HepG2 (cell line): ENCODE results near the gene SLC9A9. TPM values are rescaled to one million over a fixed set of nuclear protein-coding genes. Genes with fewer than 3 reads are reported as not detected.

Experiments
- ATAC-seq: fragments of 200-7000 bp; cut with Tn5 transposase; 3 replicates; pipeline ENCODE4 v1.9.1; 2020; ENCODE audit warnings: mild to moderate bottlenecking, moderate library complexity
- BruUV-seq: library from RNA; stranded (reverse); fragments of 400-500 nt; replicated peaks from 2 replicates; lab custom pipeline; 2021; lab: Mats Ljungman, UMichigan
- CTCF ChIA-PET: fragments of 300-600 bp; formaldehyde crosslinking; extraction: SDS; loops from one replicate; lab custom pipeline; 2021; ENCODE audit warnings: low total read pairs, inconsistent platforms, low intra/inter-chr PET ratio; lab: Yijun Ruan, JAX
- POLR2A ChIA-PET: fragments of 350-600 bp; sonication (Branson Sonifier 250); formaldehyde crosslinking; loops from one replicate; lab custom pipeline; 2020; ENCODE audit warnings: antibody characterized with exemption, inconsistent platforms; lab: Yijun Ruan, JAX
- DNase-seq: peaks from one replicate; pipeline ENCODE4 v3.0.0-alpha.2; 2015; ENCODE audit warnings: low spot score
- FAIRE-seq: peaks from 3 replicates; lab custom pipeline; 2011; peaks lifted over from hg19 to GRCh38; lab: Jason Lieb, UNC
- H2AFZ ChIP-seq: one replicate; pipeline ENCODE4 v1.6.1; 2011; ENCODE audit warnings: low read length, inconsistent platforms
- H3K27ac ChIP-seq: fragments of 300-600 bp; 3 replicates; pipeline ENCODE4 v1.8.0; 2011; ENCODE audit warnings: mixed run types, mild to moderate bottlenecking, mixed read lengths, low read length, inconsistent platforms; ENCODE audit not compliant: insufficient read depth; ENCODE audit errors: extremely low read length
- H3K27me3 ChIP-seq, 2 experiments: fragments of 200-600 bp in 1 of 2; 2 replicates in 1 of 2; 3 replicates in 1 of 2; pipeline versions ENCODE4 v1.6.0 to v1.8.0; 2011; ENCODE audit warnings: low read length in 2 of 2, mild to moderate bottlenecking in 2 of 2, moderate library complexity in 2 of 2, inconsistent platforms in 1 of 2; ENCODE audit not compliant: insufficient read depth in 2 of 2, control insufficient read depth in 1 of 2
- H3K36me3 ChIP-seq, 2 experiments: fragments of 200-600 bp in 1 of 2; replicated peaks in 1 of 2; 2 replicates in 1 of 2; 3 replicates in 1 of 2; pipeline versions ENCODE4 v1.5.1 to v1.8.0; 2011; ENCODE audit warnings: low read length in 2 of 2, inconsistent platforms in 1 of 2; ENCODE audit not compliant: insufficient read depth in 2 of 2, control insufficient read depth in 1 of 2
- H3K4me1 ChIP-seq: 2 replicates; pipeline ENCODE4 v1.5.1; 2012; ENCODE audit warnings: low read length, inconsistent platforms; ENCODE audit not compliant: insufficient read depth
- H3K4me2 ChIP-seq: 2 replicates; pipeline ENCODE4 v1.6.0; 2011; ENCODE audit warnings: low read depth, low read length, inconsistent platforms
- H3K4me3 ChIP-seq, 3 experiments: fragments of 200-600 bp in 1 of 3; sonication (generic), shearing (Covaris generic) in 1 of 3; replicated peaks in 1 of 3; 2 replicates each; pipeline ENCODE4 v1.5.1; 2011 to 2016; ENCODE audit warnings: low read length in 3 of 3, inconsistent platforms in 2 of 3, low read depth in 2 of 3, mild to moderate bottlenecking in 2 of 3, control low read depth in 1 of 3, mixed read lengths in 1 of 3; ENCODE audit not compliant: insufficient read depth in 1 of 3
- H3K79me2 ChIP-seq: one replicate; pipeline ENCODE4 v1.6.1; 2011; ENCODE audit warnings: low read length, inconsistent platforms; ENCODE audit not compliant: insufficient read depth
- H3K9ac ChIP-seq: 2 replicates; pipeline ENCODE4 v1.6.0; 2011; ENCODE audit warnings: mild to moderate bottlenecking, low read depth, low read length, inconsistent platforms; ENCODE audit not compliant: insufficient read depth
- H3K9me3 ChIP-seq: 2 replicates; pipeline ENCODE4 v1.5.1; 2012; ENCODE audit warnings: mild to moderate bottlenecking, low read length
- H4K20me1 ChIP-seq: 2 replicates; pipeline ENCODE4 v1.6.0; 2011; ENCODE audit warnings: inconsistent platforms, mild to moderate bottlenecking, low read length, moderate library complexity; ENCODE audit not compliant: insufficient read depth
- CREBL2 ChIP-seq: sonication (generic); formaldehyde crosslinking; IDR thresholded peaks from 2 replicates; pipeline ENCODE4 v1.8.1; 2023; ENCODE audit warnings: missing genetic modification reagents, mild to moderate bottlenecking, borderline replicate concordance
- IKZF1 ChIP-seq: fragments of 450-650 bp; IDR thresholded peaks from 2 replicates; pipeline ENCODE4 v1.7.1; 2016
- IRF2 ChIP-seq: IDR thresholded peaks from 2 replicates; pipeline ENCODE4 v1.6.1; 2018; ENCODE audit warnings: missing genetic modification reagents, missing compliant biosample characterization
- NFIB ChIP-seq: sonication (generic); formaldehyde crosslinking; IDR thresholded peaks from 2 replicates; pipeline ENCODE4 v1.9.0; 2021; ENCODE audit warnings: missing genetic modification reagents, mild to moderate bottlenecking, borderline replicate concordance
- PAX8 ChIP-seq: sonication (generic); formaldehyde crosslinking; IDR thresholded peaks from 2 replicates; pipeline ENCODE4 v1.8.0; 2022; ENCODE audit warnings: mild to moderate bottlenecking, missing genetic modification reagents, borderline replicate concordance
- POGK ChIP-seq: sonication (generic); formaldehyde crosslinking; conservative IDR thresholded peaks from 2 replicates; pipeline ENCODE4 v1.8.0; 2022; ENCODE audit warnings: mild to moderate bottlenecking, moderate library complexity, missing genetic modification reagents
- RFXAP ChIP-seq: sonication (generic); formaldehyde crosslinking; IDR thresholded peaks from 2 replicates; pipeline ENCODE4 v1.4.0; 2020; ENCODE audit warnings: missing genetic modification reagents, borderline replicate concordance
- SMAD9 ChIP-seq: sonication (generic); formaldehyde crosslinking; IDR thresholded peaks from 2 replicates; pipeline ENCODE4 v1.5.1; 2020; ENCODE audit warnings: mild to moderate bottlenecking, missing genetic modification reagents
- SNAPC5 ChIP-seq: sonication (generic); formaldehyde crosslinking; IDR thresholded peaks from 2 replicates; pipeline ENCODE4 v1.8.1; 2023; ENCODE audit warnings: mild to moderate bottlenecking, missing genetic modification reagents, borderline replicate concordance
- SYNCRIP ChIP-seq: fragments of 200-400 bp; formaldehyde crosslinking; IDR thresholded peaks from 2 replicates; pipeline ENCODE4 v1.6.1; 2018; ENCODE audit warnings: mild to moderate bottlenecking, low read depth, low read length; ENCODE audit not compliant: insufficient read depth
- TRIM24 ChIP-seq: sonication (generic); formaldehyde crosslinking; IDR thresholded peaks from 2 replicates; pipeline ENCODE4 v1.8.0; 2022; ENCODE audit warnings: mild to moderate bottlenecking, missing genetic modification reagents
- ZKSCAN5 ChIP-seq: sonication (generic); formaldehyde crosslinking; IDR thresholded peaks from 2 replicates; pipeline ENCODE4 v1.5.1; 2020; ENCODE audit warnings: mild to moderate bottlenecking, missing genetic modification reagents
- ZNF629 ChIP-seq: sonication (generic); formaldehyde crosslinking; conservative IDR thresholded peaks from 2 replicates; pipeline ENCODE4 v1.5.0; 2020; ENCODE audit warnings: missing genetic modification reagents
- ZSCAN22 ChIP-seq: sonication (generic); formaldehyde crosslinking; IDR thresholded peaks from 2 replicates; pipeline ENCODE4 v1.4.0; 2020; ENCODE audit warnings: mild to moderate bottlenecking, missing genetic modification reagents
- WGBS: methylation state at CpG from one replicate; pipeline ENCODE4 v1.1.6; 2017; ENCODE audit warnings: low lambda C conversion rate; 5-methylcytosine and 5-hydroxymethylcytosine counted together
- in situ Hi-C: cut with HindIII; loops from 2 replicates; pipeline ENCODE4 v1.10.0; 2017; ENCODE audit warnings: low pct_unique_long_range_greater_than_20kb; ENCODE audit not compliant: extremely low pct_ligation_motif_present
- intact Hi-C: fragments of 100-400 bp; cut with micrococcal nuclease; formaldehyde crosslinking; loops from one replicate; pipeline ENCODE4 v1.10.0; 2022; ENCODE audit not compliant: unreplicated experiment
- polyA plus RNA-seq, 8 experiments: library from polyadenylated mRNA; depleted of rRNA in 3 of 8; stranded (reverse) in 7 of 8; unstranded in 1 of 8; fragments of >200 nt; fragmentation: Illumina TruSeq in 4 of 8; extraction: Trizol in 4 of 8; gene quantifications; 2 replicates each; pipeline versions ENCODE4 v1.2.1 to v1.2.3, GENCODE V29; 2011 to 2016; ENCODE audit warnings: low read depth in 4 of 8, missing spikeins in 1 of 8, mixed read lengths in 1 of 8; ENCODE audit not compliant: insufficient read depth in 1 of 8
- total RNA-seq, 5 experiments: library from RNA; depleted of rRNA; stranded (reverse); fragments of >200 nt; fragmentation: Illumina TruSeq; extraction: Trizol; gene quantifications; 2 replicates each; pipeline ENCODE4 v1.2.3, GENCODE V29; 2016; ENCODE audit warnings: low read depth in 1 of 5
- TF ChIP-seq, protein P1 (sequence below): sonication (generic); formaldehyde crosslinking; IDR thresholded peaks from 2 replicates; pipeline ENCODE4 v1.4.0; 2020; ENCODE audit warnings: missing genetic modification reagents
- TF ChIP-seq, protein P2 (sequence below): sonication (generic); IDR thresholded peaks from 2 replicates; pipeline ENCODE4 v1.6.1; 2016; ENCODE audit warnings: low read depth, borderline replicate concordance

Gene SLC9A9
- total and polyA plus RNA-seq, 2 of the 13 experiments (the other 11 are each of a cell fraction or from before 2014, with no cell fraction given) = not detected

GRCh38 chr3:143396790-143397189 is 451.5 kb downstream of the SLC9A9 start:
- Histone ChIP-seq H3K79me2 (no peaks in the 10 kb centered on the region), H3K27ac (no peak overlapping the region), H3K4me1 (no peaks in the 10 kb centered on the region), H3K36me3 (no peaks in the 10 kb centered on the region), H2AFZ (no peak overlapping the region), H3K27me3 (no peaks in the 10 kb centered on the region), H3K9ac (no peak overlapping the region), H3K9me3 (no peaks in the 10 kb centered on the region), H3K4me3 (no peak overlapping the region), H4K20me1 (no peaks in the 10 kb centered on the region), H3K4me2 (no peak overlapping the region)
- ATAC-seq (no peak), DNase-seq (no peak), FAIRE-seq (no peak)
- POLR2A ChIA-PET = no interaction called here
- intact Hi-C loops (no loop called here), in situ Hi-C loops (no loop called here)
- no TSS peak for BruUV-seq
- WGBS = 0% methylated on average over 1 of the region's 1 CpG
- CTCF ChIA-PET = no interaction called here
- TF ChIP-seq TRIM24 (CRISPR knock-in tag) (no peak), ZSCAN22 (CRISPR knock-in tag) (no peak), SYNCRIP (no peak), CREBL2 (CRISPR knock-in tag) (no peak), IKZF1 (no peak), PAX8 (CRISPR knock-in tag) (no peak), SMAD9 (CRISPR knock-in tag) (no peak), RFXAP (no peak), ZNF629 (CRISPR knock-in tag) (no peak), ZKSCAN5 (CRISPR knock-in tag) (no peak), POGK (CRISPR knock-in tag) (no peak), SNAPC5 (CRISPR knock-in tag) (no peak), IRF2 (CRISPR knock-in tag) (no peak), NFIB (CRISPR knock-in tag) (no peak)
- TF ChIP-seq, protein P1, sequence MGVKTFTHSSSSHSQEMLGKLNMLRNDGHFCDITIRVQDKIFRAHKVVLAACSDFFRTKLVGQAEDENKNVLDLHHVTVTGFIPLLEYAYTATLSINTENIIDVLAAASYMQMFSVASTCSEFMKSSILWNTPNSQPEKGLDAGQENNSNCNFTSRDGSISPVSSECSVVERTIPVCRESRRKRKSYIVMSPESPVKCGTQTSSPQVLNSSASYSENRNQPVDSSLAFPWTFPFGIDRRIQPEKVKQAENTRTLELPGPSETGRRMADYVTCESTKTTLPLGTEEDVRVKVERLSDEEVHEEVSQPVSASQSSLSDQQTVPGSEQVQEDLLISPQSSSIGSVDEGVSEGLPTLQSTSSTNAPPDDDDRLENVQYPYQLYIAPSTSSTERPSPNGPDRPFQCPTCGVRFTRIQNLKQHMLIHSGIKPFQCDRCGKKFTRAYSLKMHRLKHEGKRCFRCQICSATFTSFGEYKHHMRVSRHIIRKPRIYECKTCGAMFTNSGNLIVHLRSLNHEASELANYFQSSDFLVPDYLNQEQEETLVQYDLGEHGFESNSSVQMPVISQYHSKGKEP (CRISPR knock-in tag) = no peak
- TF ChIP-seq, protein P2, sequence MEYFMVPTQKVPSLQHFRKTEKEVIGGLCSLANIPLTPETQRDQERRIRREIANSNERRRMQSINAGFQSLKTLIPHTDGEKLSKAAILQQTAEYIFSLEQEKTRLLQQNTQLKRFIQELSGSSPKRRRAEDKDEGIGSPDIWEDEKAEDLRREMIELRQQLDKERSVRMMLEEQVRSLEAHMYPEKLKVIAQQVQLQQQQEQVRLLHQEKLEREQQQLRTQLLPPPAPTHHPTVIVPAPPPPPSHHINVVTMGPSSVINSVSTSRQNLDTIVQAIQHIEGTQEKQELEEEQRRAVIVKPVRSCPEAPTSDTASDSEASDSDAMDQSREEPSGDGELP = no peak
